ENCODE data around the gene RELN. TPM values are rescaled to one million over a fixed set of nuclear protein-coding genes. Genes with fewer than 3 reads are reported as not detected.

The RELN gene
- total and polyA plus RNA-seq, 2 of the 13 experiments (the other 11 are each of a cell fraction or from before 2014, with no cell fraction given) = 315 to 332 TPM

- no peaks in the 10 kb centered on the region for H3K9me3 ChIP-seq (ENCODE audit: low read length)
- H3K4me2 ChIP-seq (ENCODE audit: low read depth, low read length) = no peak overlapping the region
- BruUV-seq (replicated peaks) = no TSS peak
- H2AFZ ChIP-seq (ENCODE audit: low read length) = no peak overlapping the region
- 55% methylated on average over 2 of the region's 2 CpGs for WGBS (ENCODE audit: low lambda C conversion rate)
- H4K20me1 ChIP-seq (ENCODE audit: insufficient read depth, low read length) = no peaks in the 10 kb centered on the region
- H3K36me3 ChIP-seq (replicated peaks in 1 of 2; ENCODE audit: control insufficient read depth in 1 of 2, insufficient read depth in 2 of 2, low read length in 2 of 2) = no peaks in the 10 kb centered on the region; a peak in 1 of 5 replicates
- ATAC-seq = no peak
- ChIA-PET POLR2A (no interaction called here), CTCF (ENCODE audit: low intra/inter-chr PET ratio, low total read pairs) (no interaction called here)
- H3K4me3 ChIP-seq (replicated peaks in 1 of 3; ENCODE audit: insufficient read depth in 1 of 3, low read depth in 2 of 3, low read length in 3 of 3) = no peak overlapping the region
- no peak for FAIRE-seq
- no peak overlapping the region for H3K27ac ChIP-seq (ENCODE audit: extremely low read length, insufficient read depth, low read length)
- no peak for DNase-seq (ENCODE audit: low spot score)
- in situ Hi-C loops (cut with HindIII; ENCODE audit: extremely low pct_ligation_motif_present, low pct_unique_long_range_greater_than_20kb) = no loop called here
- no peaks in the 10 kb centered on the region for H3K27me3 ChIP-seq (ENCODE audit: control insufficient read depth in 1 of 2, insufficient read depth in 2 of 2, low read length in 2 of 2)
- H3K79me2 ChIP-seq (ENCODE audit: insufficient read depth, low read length) = peaks cover 60% of the 10 kb centered on the region
- peaks cover 56% of the 10 kb centered on the region for H3K4me1 ChIP-seq (ENCODE audit: insufficient read depth, low read length)
- no peak overlapping the region for H3K9ac ChIP-seq (ENCODE audit: insufficient read depth, low read depth, low read length)
- intact Hi-C loops (cut with micrococcal nuclease; ENCODE audit: unreplicated experiment) = loop anchor here (10.0 kb wide), 1 partner anchor 174 kb away; no protein-coding TSS in a partner anchor
- no peak for TF ChIP-seq ZSCAN29 (CRISPR knock-in tag; conservative IDR thresholded peaks at IDR 0.05)
- TF ChIP-seq ZNF879 (CRISPR knock-in tag; IDR thresholded peaks at IDR 0.05) = no peak
- 0 out of 2 replicates have a peak, but pooled peaks have one; percentile 32 for TF ChIP-seq RARA (CRISPR knock-in tag; IDR thresholded peaks at IDR 0.05)
- TF ChIP-seq GATAD2A (CRISPR knock-in tag; IDR thresholded peaks at IDR 0.05) = 0 out of 2 replicates have a peak, but pooled peaks have one; percentile 19
- TF ChIP-seq SOX13 (IDR thresholded peaks at IDR 0.05) = no peak
- TF ChIP-seq SOX13 (CRISPR knock-in tag; conservative IDR thresholded peaks at IDR 0.05 in 1 of 2, IDR thresholded peaks at IDR 0.05 in 1 of 2) = peak in 1 of 2 experiments; percentile 24; a peak in 1 of 4 replicates
- no peak for TF ChIP-seq MIER2 (CRISPR knock-in tag; IDR thresholded peaks at IDR 0.05)
- TF ChIP-seq MAFF (IDR thresholded peaks at IDR 0.05; ENCODE audit: low read depth, low read length) = no peak
- TF ChIP-seq FOXA1 (IDR thresholded peaks at IDR 0.05) = no peak
- peak; percentile 48; the same call in 1 of the 2 replicates for TF ChIP-seq FOXA1 (CRISPR knock-in tag; IDR thresholded peaks at IDR 0.05)
- TF ChIP-seq NAIF1 (CRISPR knock-in tag; IDR thresholded peaks at IDR 0.05; ENCODE audit: borderline replicate concordance) = no peak
- TF ChIP-seq ARID5B (CRISPR knock-in tag; IDR thresholded peaks at IDR 0.05) = 0 out of 2 replicates have a peak, but pooled peaks have one; percentile 17
- TF ChIP-seq ELK4 (CRISPR knock-in tag; IDR thresholded peaks at IDR 0.05; ENCODE audit: borderline replicate concordance) = no peak
- TF ChIP-seq BCL6 (CRISPR knock-in tag; IDR thresholded peaks at IDR 0.05) = 0 out of 2 replicates have a peak, but pooled peaks have one; percentile 17
- peak; percentile 46; the same call in 1 of the 2 replicates for TF ChIP-seq FOXA3 (CRISPR knock-in tag; IDR thresholded peaks at IDR 0.05)
- 0 out of 2 replicates have a peak, but pooled peaks have one; percentile 18 for TF ChIP-seq CEBPG (CRISPR knock-in tag; IDR thresholded peaks at IDR 0.05)
Measured at GRCh38 chr7:103981003-103981423, 8.4 kb downstream of the RELN start.
